Raji (cell line): ENCODE results near the gene RFLNA.

Experiments
- POLR2A ChIP-seq: IDR thresholded peaks from 2 replicates; pipeline ENCODE4 v1.6.1; 2011; ENCODE audit warnings: low read depth, low read length, control low read depth; ENCODE audit not compliant: insufficient read depth

The RFLNA gene

DNA sequence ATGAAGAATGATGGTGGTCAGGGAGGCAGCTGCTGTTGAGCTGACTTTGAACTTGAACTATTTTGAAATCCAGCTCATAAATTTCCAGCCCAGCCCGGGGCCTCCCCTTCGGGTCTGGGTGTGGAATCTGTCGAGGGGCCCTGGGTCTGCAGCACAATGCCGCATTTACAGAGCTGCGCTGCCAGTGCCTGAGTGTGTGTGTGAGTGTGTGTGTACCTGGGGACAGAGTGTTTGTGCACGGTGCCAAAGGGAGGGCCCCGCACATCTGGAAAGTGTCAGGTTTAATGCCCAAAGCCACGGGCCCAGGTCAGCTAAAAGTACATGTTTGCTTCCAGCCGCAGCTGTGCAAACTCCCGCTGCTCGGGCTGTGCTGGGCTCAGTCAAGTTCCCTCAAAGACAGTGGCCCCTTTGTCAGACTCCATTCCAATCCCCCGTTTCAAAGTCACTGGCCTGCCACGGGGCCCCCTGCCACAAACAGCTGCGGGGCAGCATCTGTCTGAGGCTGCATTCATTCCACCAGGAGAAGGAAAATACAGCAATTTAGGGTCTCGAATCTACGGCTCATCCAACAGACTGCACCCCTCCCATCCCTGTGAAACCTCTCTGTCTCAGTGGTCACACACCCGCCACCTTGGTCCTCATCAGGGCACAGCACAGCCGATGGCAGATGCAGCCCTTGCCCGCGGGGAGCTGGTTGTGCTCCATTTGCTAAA, 16.3 kb upstream of the RFLNA start:
- TF ChIP-seq POLR2A, result no peak

DNA sequence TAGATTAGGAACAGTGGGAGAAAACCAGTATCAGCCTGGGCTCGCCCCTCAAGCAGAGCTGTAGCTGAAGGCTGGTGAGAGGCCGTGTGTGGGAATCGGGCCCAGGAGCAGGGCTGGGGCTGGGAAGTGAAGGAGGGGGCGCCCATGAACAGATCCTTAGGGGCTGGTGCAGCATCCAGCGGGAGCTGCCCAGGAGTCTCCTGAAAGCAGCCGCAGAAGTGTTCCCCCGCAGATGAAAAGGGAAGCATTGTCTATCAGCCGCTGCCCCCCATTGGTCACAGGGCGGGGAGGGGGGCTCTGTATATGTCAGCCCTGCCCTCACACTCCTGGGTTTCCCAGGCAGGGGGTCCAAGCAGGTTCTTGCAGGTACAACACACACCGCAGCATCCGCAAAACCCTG, 15.6 kb upstream of the RFLNA start:
- TF ChIP-seq POLR2A, result no peak

- no peak for TF ChIP-seq POLR2A
Measured at GRCh38 chr12:124279846-124280360, 15.0 kb upstream of the RFLNA start.

DNA sequence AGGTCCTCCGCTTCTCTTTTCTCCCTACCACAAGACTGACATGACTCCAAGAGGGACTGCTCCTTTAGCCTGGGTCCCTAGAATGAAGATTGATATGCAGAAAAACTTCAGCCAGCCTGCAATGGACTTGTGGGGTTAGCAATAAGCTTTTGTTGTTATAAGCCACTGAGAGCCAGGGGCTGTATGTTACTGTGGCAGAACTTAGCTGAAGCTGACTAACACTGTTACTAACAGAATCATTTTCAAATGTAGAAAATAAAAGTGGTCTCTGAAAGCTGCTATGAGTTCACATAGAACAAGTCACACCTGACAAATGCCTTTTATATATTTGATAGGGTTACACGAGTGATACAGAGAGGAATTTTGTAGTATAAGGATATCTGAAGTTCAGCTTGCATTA, 13.6 kb upstream of the RFLNA start:
- TF ChIP-seq POLR2A, result no peak

DNA sequence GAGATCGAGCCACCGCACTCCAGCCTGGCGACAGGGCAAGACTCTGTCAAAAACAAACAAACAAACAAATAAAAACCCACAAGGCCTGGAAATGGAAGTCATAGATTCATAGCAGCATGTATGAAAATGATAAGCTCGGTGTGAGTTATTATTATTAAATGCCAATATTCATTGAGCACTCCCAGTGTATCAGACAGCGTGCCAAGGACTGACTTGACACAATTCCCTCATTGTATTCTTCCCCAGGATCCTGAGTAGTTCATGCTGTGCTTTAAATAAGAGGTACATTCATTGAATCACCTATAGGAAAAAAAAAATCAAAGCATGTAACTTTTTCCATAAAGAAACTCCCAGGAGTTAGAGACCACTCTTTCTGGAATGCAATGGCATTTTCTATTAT, 12.6 kb upstream of the RFLNA start:
- TF ChIP-seq POLR2A, result no peak

DNA sequence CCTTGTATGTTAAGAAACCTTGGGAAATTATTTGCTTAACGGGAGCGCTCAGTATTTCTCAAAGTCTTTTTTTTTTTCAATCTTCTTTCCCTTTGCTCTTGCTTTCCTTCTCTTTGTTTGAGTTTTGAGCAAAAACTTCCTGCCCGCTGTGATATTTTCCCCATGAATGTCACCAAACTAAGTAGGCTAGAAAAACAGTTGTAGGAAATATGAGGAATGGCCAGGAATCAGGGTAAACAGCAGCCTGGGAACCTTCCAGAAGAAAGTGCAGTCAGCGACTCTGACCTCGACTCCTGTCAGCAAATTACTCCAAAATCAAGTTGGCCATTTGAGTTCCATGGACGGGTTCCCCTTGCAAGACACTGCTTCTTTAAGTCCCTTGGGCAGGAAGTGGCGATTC, 11.6 kb upstream of the RFLNA start:
- TF ChIP-seq POLR2A, result no peak

GRCh38 chr12:124284368-124284767, 10.5 kb upstream of the RFLNA start:
- TF ChIP-seq POLR2A, result no peak

DNA sequence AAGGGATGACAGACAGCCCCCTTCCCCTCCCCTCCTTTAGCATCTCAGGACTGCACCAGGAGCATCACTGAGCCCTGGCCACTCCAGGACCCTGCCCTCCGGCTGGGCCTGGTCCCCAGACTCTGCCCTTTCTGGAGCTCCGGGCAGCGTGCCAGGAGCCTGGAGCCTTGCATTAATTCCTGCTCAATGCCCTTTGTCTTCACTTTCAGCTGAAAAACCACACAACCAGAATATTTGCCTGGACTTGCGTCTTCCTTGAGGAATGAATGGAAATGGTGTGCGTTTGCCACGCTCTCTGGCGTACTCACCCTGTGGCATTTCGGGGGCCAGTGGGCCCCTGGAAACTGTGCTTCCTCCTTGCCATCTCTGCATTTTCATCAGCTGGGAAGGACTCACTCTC, 8.5 kb upstream of the RFLNA start:
- no peak for TF ChIP-seq POLR2A

GRCh38 chr12:124286971-124287370, 7.9 kb upstream of the RFLNA start:
- TF ChIP-seq POLR2A, result no peak

GRCh38 chr12:124289634-124290600, 5.0 kb upstream of the RFLNA start:
- no peak for TF ChIP-seq POLR2A

DNA sequence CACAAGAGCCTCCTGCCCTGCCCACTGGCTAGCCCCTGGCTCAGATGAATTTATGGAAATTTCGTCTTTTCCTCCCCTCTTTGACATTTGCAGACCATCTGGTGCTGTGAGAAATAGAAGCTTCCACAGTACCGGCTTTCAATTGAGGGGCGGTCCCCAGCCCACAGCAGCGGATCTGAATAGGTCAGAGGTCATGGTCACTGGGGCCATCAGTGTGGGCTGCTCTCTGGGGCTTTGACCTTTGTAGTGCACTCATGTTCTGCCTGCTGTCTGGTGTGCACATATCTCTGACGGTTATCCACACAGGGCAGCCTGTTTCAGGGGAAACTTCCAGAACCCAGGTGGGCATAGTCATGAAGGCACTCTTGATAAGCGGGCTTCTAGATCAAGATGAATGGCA, 2.5 kb upstream of the RFLNA start:
- TF ChIP-seq POLR2A, result no peak

- TF ChIP-seq POLR2A, result no peak
Measured at GRCh38 chr12:124293286-124294003, 1.4 kb upstream of the RFLNA start.

GRCh38 chr12:124295431-124296058, 652 bp downstream of the RFLNA start:
- no peak for TF ChIP-seq POLR2A

DNA sequence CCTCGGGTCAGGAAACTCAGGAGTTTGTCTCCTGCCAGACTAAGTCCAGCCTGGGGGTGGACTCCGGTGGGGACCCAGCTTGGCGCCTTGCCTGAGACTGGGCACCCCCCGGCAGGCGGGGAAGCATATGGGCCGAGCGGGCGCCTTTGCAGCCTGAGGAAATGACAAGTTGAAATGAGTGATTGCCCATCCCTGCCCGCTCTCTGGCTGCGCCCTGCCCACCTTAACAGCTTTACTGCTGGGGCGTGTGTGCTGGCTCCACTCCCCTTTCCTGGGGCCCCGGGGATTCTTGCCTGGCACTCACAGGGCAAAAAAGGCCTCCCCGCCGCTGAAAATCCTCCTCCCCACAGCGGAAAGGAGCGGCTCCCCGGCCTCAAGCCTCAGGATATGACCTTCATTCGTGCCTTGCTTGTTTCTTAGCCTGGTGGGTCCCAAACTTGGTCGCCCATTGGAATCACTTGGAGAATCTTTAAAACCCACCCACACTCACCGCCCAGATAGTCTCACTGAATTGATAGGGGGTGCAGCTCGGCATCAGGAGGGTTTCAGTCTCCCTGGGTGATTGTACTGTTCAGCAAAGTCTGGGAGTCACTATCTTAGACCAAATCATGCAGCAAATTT, 1.5 kb downstream of the RFLNA start:
- TF ChIP-seq POLR2A, result no peak
